DLD1 (cell line): Measurements from ENCODE around the gene PRR19.

ENCODE experiments used
- in situ Hi-C: cut with HindIII; loops from 2 replicates; pipeline ENCODE4 v1.10.0; 2017; ENCODE audit warnings: low sequenced_read_pairs

The PRR19 gene

GRCh38 chr19:42271045-42271419 lies 30.9 kb upstream of the PRR19 start:
- in situ Hi-C loops: no loop called here

DNA sequence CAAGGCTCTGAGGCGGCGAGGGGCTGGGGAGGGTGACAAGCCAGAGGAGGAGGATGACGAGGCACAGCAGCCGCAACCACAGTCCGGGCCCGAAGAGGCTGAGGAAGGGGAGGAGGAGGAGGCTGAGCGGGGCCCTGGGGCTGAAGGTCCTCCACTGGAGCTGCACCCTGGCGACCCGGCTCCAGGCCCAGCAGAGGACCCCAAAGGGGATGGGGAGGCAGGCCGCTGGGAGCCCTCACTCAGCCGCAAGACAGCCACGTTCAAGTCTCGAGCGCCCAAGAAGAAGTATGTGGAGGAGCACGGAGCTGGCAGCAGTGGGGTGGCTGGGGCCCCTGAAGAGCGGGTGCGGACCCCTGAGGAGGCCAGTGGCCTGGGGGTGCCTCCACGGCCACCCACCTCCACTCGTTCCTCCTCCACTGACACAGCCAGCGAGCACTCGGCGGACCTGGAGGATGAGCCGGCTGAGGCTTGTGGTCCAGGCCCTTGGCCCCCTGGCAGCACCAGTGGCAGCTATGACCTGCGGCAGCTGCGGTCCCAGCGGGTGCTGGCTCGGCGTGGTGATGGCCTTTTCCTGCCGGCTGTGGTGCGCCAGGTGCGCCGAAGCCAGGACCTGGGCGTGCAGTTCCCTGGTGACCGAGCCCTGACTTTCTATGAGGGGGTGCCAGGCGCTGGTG lies 29.9 kb upstream of the PRR19 start:
- in situ Hi-C loops: no loop called here

GRCh38 chr19:42272535-42272897 lies 29.4 kb upstream of the PRR19 start:
- in situ Hi-C loops: no loop called here

DNA sequence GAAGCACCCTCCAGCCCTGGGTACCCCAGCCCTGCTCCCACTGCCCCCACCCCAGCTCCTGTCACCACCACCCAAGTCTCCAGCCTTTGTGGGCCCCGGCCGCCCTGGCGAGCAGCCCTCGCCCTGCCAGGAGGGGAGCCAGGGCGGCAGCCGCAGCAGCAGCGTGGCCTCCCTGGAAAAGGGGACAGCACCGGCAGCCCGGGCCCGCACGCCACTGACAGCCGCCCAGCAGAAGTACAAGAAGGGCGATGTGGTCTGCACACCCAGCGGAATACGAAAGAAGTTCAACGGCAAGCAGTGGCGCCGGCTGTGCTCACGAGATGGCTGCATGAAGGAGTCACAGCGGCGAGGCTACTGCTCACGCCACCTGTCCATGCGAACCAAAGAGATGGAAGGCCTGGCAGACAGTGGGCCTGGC lies 28.9 kb upstream of the PRR19 start:
- in situ Hi-C loops: no loop called here

DNA sequence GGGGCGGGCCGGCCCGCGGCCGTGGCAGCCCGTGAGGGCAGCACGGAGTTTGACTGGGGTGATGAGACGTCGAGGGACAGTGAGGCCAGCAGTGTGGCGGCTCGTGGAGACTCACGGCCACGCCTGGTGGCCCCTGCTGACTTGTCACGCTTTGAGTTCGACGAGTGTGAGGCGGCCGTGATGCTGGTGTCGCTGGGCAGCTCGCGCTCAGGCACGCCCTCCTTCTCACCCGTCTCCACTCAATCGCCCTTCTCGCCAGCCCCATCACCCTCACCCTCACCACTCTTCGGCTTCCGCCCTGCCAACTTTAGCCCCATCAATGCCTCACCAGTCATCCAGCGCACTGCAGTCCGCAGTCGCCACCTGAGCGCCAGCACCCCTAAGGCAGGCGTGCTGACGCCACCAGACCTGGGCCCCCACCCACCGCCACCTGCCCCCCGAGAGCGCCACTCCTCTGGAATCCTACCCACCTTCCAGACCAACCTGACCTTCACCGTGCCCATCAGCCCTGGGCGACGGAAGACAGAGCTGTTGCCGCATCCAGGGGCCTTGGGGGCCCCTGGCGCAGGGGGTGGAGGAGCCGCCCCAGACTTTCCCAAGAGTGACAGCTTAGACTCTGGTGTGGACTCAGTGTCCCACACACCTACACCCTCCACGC lies 28.4 kb upstream of the PRR19 start:
- in situ Hi-C loops: no loop called here

GRCh38 chr19:42274065-42274682 lies 27.8 kb upstream of the PRR19 start:
- in situ Hi-C loops: no loop called here

- in situ Hi-C loops: no loop called here
Observed at GRCh38 chr19:42275103-42275502, 26.8 kb upstream of the PRR19 start.

DNA sequence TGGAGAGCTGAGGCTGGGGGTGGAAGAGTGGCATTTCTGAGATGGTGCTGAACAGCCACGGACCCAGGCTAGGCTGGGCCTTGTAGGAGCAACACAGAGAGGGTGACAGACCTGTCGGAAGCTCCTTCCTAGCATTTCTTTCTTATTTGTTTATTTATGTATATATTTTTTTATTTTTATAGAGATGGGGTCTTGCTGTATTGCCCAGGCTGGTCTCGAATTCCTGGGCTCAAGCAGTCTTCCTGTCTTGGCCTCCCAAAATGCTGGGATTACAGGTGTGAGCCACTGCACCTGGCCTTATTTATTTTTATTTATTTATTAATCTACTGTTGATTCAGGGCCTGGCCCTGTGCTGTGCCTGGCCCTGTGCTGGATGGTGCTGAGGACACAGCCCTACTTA lies 26.4 kb upstream of the PRR19 start:
- in situ Hi-C loops: no loop called here

DNA sequence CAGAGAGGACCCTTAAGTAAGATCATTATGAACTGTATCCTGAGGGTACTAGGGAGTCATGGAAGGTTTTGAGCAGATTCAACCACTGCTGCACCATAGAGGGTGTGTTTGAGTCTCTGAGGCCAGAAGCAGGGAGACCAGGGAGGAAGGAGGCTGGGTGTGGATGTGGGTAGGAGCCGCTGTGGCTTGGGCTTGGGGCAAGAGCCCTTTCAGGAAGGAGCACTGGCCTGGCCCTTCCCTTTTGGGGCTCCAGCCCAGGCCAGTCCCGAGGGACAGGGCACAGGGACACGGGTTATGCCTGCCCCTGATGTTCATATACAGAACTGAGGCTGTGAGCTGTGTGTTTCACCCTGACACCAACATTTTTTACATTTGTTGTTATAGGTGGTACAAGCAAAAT lies 25.6 kb upstream of the PRR19 start:
- in situ Hi-C loops: no loop called here

- in situ Hi-C loops: no loop called here
Observed at GRCh38 chr19:42276821-42277220, 25.1 kb upstream of the PRR19 start.

GRCh38 chr19:42277821-42278451 lies 24.0 kb upstream of the PRR19 start:
- in situ Hi-C loops: no loop called here

- in situ Hi-C loops: no loop called here
Observed at GRCh38 chr19:42278452-42279154, 23.3 kb upstream of the PRR19 start.

GRCh38 chr19:42279155-42279901 lies 22.6 kb upstream of the PRR19 start:
- in situ Hi-C loops: no loop called here

- in situ Hi-C loops: no loop called here
Observed at GRCh38 chr19:42279902-42280814, 21.8 kb upstream of the PRR19 start.

DNA sequence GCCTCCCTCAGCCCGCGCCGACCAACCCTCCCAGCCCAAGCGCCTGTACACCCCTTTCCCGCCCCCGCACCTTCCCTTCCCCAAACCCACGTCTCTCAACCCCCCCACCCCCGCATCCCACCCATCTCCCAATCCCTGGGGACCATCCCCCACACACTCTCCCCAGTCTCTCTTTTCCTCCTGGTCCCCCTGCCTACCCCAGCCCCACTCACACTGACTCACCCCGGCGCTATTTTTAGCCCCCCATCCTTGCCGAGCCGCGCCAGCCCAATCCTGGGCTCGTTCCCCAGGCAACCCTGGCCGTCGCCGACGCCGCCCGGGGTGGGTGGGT lies 21.2 kb upstream of the PRR19 start:
- in situ Hi-C loops: no loop called here

- in situ Hi-C loops: no loop called here
Observed at GRCh38 chr19:42281146-42281826, 20.6 kb upstream of the PRR19 start.

GRCh38 chr19:42281827-42282762 lies 19.8 kb upstream of the PRR19 start:
- in situ Hi-C loops: no loop called here

- in situ Hi-C loops: no loop called here
Observed at GRCh38 chr19:42282819-42283187, 19.1 kb upstream of the PRR19 start.
